Neutrophil (primary cell): ENCODE data around the gene GOLGA6B.
A peak's percentile ranks its signal among the peaks of the same experiment; 100 is the strongest.

ENCODE experiments used
- H3K27ac ChIP-seq: fragments of 200-600 bp; sonication (generic); 2 replicates; pipeline ENCODE4 v1.5.1; 2016; ENCODE audit warnings: mild to moderate bottlenecking, moderate library complexity
- H3K27me3 ChIP-seq: fragments of 200-600 bp; sonication (generic); 2 replicates; pipeline ENCODE4 v1.6.0; 2016; ENCODE audit warnings: mild to moderate bottlenecking
- H3K36me3 ChIP-seq: fragments of 200-600 bp; sonication (generic); 2 replicates; pipeline ENCODE4 v1.5.1; 2017
- H3K4me1 ChIP-seq, 2 experiments: fragments of 200-600 bp in 1 of 2; sonication (generic) in 1 of 2; 1 replicate in 1 of 2; 2 replicates in 1 of 2; pipeline versions ENCODE4 v1.5.1 to v1.6.1; 2013 to 2016; ENCODE audit warnings: low read depth in 1 of 2, low read length in 1 of 2, mild to moderate bottlenecking in 1 of 2, moderate library complexity in 1 of 2; ENCODE audit not compliant: control insufficient read depth in 1 of 2, insufficient read depth in 1 of 2
- H3K4me3 ChIP-seq, 2 experiments: fragments of 200-600 bp in 1 of 2; sonication (generic) in 1 of 2; 1 replicate in 1 of 2; 2 replicates in 1 of 2; pipeline ENCODE4 v1.5.1; 2013 to 2016; ENCODE audit warnings: low read depth in 1 of 2, low read length in 1 of 2, mild to moderate bottlenecking in 1 of 2, moderate library complexity in 1 of 2
- H3K9me3 ChIP-seq: fragments of 200-600 bp; sonication (generic); 2 replicates; pipeline ENCODE4 v1.5.1; 2016
- CTCF ChIP-seq: fragments of 200-600 bp; sonication (generic); IDR thresholded peaks from 2 replicates; pipeline ENCODE4 v1.5.1; 2016; ENCODE audit warnings: antibody characterized with exemption

The GOLGA6B gene

DNA sequence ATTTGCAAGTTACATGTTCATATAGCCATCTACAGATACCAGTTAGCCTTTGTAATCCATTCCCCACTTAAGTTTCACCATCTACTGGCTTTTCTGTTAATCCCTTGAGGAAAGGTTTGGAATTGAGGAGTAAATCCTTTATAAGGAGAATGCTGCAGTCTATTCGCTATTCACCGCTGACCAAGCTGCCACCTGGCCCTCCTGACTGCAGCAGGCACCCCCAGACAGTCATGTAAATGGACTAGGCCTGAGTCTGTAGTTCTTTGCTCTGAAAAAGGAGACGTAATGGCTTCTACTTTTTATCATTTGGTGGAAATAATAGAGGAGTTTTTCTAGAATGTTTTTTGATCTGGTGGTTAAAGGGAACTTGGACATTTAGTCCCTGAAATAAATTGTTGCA lies 28.3 kb downstream of the GOLGA6B start:
- Histone ChIP-seq H3K36me3 (no peaks in the 10 kb centered on the region), H3K9me3 (no peaks in the 10 kb centered on the region), H3K27me3 (peaks cover 29% of the 10 kb centered on the region), H3K4me3 (no peak overlapping the region), H3K4me1 (peaks cover 13 to 15% of the 10 kb centered on the region in 2 experiments), H3K27ac (no peak overlapping the region)
- TF ChIP-seq CTCF: no peak

GRCh38 chr15:72685301-72685924 lies 30.9 kb downstream of the GOLGA6B start:
- no peak for TF ChIP-seq CTCF
- H3K27me3 ChIP-seq: peaks cover 4% of the 10 kb centered on the region
- no peaks in the 10 kb centered on the region for H3K9me3 ChIP-seq
- peaks cover 13 to 15% of the 10 kb centered on the region in 2 experiments for H3K4me1 ChIP-seq
- H3K27ac ChIP-seq: peak overlapping the region; percentile 82
- peak overlapping the region; percentile 79 to 89 for H3K4me3 ChIP-seq
- no peaks in the 10 kb centered on the region for H3K36me3 ChIP-seq

DNA sequence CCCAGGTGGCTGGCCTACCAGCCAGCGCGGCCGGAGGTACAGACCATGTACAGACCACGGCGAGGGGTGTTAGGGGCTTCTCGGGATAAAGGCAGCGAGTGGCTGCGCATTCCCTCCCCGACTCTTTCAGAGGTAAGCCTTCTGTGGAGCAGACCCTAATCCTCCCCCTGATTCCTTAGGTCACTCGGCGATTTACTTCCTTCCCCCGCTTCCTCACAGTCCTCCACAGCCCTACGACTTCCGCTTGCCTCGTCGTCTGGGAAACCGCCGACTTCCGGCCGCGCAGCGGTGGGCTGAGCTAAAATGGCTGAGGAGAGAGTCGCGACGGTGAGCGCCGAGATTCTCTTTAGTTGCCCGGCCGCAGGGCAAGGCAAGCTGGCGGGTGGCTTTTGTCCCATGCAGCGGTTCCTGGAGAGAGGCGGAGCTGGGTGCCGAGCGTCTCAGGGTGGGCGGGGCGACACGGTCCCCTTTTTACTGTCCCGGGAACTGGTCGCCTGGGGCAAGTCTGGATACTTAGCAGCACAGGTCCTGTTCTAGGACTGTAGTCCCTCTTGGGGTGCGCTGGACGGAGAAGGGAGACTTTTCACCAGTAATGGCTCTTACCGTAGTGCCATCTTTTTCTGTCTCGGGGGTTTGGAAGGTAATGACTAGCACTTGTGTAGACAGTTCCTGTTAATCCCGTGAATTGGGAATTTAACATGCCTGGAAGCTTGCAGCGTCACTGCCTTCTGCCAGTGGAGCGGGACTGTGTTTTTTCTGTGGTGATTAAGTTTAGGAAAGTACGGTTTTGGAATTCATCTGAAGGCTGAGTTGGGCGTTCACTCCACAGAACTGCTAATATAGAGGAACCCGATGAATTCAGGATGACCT lies 31.7 kb downstream of the GOLGA6B start, which contains the start of the genes BBS4 and HIGD2B:
TSS of gene BBS4 (plus strand) at position 283 of the 870 bp plus-strand sequence. CDS start at position 304, 21 bp downstream.
TSS of gene HIGD2B (minus strand) at position 258 of the 870 bp plus-strand sequence. CDS start 9,808 bp downstream, outside the sequence.
- Histone ChIP-seq H3K4me1 (peaks cover 13 to 15% of the 10 kb centered on the region in 2 experiments), H3K27ac (peak within 1 kb of the TSS; percentile 82), H3K36me3 (no peaks in the 10 kb centered on the region), H3K9me3 (no peaks in the 10 kb centered on the region), H3K4me3 (peak within 1 kb of the TSS; percentile 79 to 89), H3K27me3 (no peaks in the 10 kb centered on the region)
- TF ChIP-seq CTCF: peak; percentile 4

GRCh38 chr15:72688697-72689096 lies 34.2 kb downstream of the GOLGA6B start:
- no peak for TF ChIP-seq CTCF

DNA sequence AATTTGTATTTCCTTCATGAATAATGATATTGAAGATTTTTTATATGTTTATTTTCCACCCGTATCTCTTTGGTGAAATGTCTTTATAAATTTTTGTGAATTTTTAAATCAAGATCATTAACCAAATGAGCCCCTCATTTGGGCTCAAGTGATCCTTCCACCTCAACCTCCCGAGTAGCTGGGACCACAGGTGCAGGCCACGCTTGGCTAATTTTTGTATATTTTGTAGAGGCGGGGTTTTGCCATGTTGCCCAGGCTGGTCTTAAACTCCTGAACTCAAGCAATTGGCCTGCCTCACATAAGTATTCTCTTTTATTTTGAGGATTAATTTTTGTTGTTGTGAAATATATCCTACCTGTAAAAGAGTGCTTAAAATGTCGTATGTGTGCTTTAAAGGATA lies 36.4 kb downstream of the GOLGA6B start:
- no peak for TF ChIP-seq CTCF
- Histone ChIP-seq H3K36me3 (no peaks in the 10 kb centered on the region), H3K4me3 (no peak overlapping the region), H3K9me3 (no peaks in the 10 kb centered on the region), H3K4me1 (peaks cover 5 to 7% of the 10 kb centered on the region in 2 experiments), H3K27ac (no peak overlapping the region), H3K27me3 (no peaks in the 10 kb centered on the region)

More at GRCh38 chr15:72688697-72689096, 34.2 kb downstream of the GOLGA6B start:
- H3K4me1 ChIP-seq: peaks cover 13 to 15% of the 10 kb centered on the region in 2 experiments
- H3K27me3 ChIP-seq: no peaks in the 10 kb centered on the region
- H3K36me3 ChIP-seq: no peaks in the 10 kb centered on the region
- H3K9me3 ChIP-seq: no peaks in the 10 kb centered on the region
- no peak overlapping the region for H3K27ac ChIP-seq
- H3K4me3 ChIP-seq: no peak overlapping the region
